Esophagus muscularis mucosa (tissue), 4 donors: Measurements from ENCODE around the gene TMEM54. TPM values are rescaled to one million over a fixed set of nuclear protein-coding genes. Genes with fewer than 3 reads are reported as not detected.
A peak's percentile ranks its signal among the peaks of the same experiment; 100 is the strongest.

Experiments
- DNase-seq: peaks from one replicate; pipeline ENCODE4 v3.0.0-alpha.2; 2017; ENCODE audit errors: extremely low spot score
- H3K27ac ChIP-seq, 4 donors: fragments of 200-600 bp; sonication (generic); replicated peaks in 1 of 4; 1 replicate in 3 of 4; 2 replicates in 1 of 4; pipeline ENCODE4 v1.5.1; 2016 to 2019; ENCODE audit warnings: mild to moderate bottlenecking in 1 of 4
- H3K27me3 ChIP-seq, 4 donors: fragments of 200-600 bp; sonication (generic); one replicate each; pipeline versions ENCODE4 v1.5.1 to v1.6.0; 2016 to 2019
- H3K36me3 ChIP-seq, 4 donors: fragments of 200-600 bp; sonication (generic); one replicate each; pipeline ENCODE4 v1.5.1; 2016 to 2019
- H3K4me1 ChIP-seq, 4 donors: fragments of 200-600 bp; sonication (generic); one replicate each; pipeline ENCODE4 v1.5.1; 2016 to 2019
- H3K4me3 ChIP-seq, 4 donors: fragments of 200-600 bp; sonication (generic); 1 replicate in 2 of 4; 2 replicates in 2 of 4; pipeline ENCODE4 v1.5.1; 2016 to 2019; ENCODE audit warnings: mild to moderate bottlenecking in 4 of 4, moderate library complexity in 1 of 4
- H3K9me3 ChIP-seq, 4 donors: fragments of 200-600 bp; sonication (generic); 1 replicate in 3 of 4; 2 replicates in 1 of 4; pipeline ENCODE4 v1.5.1; 2016 to 2019
- EP300 ChIP-seq: sonication (generic); formaldehyde crosslinking; IDR thresholded peaks from one replicate; pipeline ENCODE4 v1.6.1; 2017; ENCODE audit warnings: antibody characterized with exemption
- POLR2A ChIP-seq: fragments of 450-650 bp; IDR thresholded peaks from one replicate; pipeline ENCODE4 v1.6.1; 2017; ENCODE audit warnings: antibody characterized with exemption, moderate library complexity, mild to moderate bottlenecking, low read depth
- POLR2AphosphoS5 ChIP-seq, 2 donors: sonication (generic); formaldehyde crosslinking; IDR thresholded peaks; one replicate each; pipeline ENCODE4 v1.6.1; 2017; ENCODE audit warnings: antibody characterized with exemption in 2 of 2
- WGBS: methylation state at CpG from one replicate; pipeline ENCODE4 v1.1.5; 2018; 5-methylcytosine and 5-hydroxymethylcytosine counted together
- intact Hi-C: fragments of 100-400 bp; cut with DNase I; formaldehyde crosslinking; loops from one replicate; pipeline ENCODE4 v1.15.1; 2023
- total RNA-seq, 4 donors: library from RNA; depleted of rRNA; stranded (reverse); fragments of >200 nt; gene quantifications; one replicate each; pipeline versions ENCODE4 v1.1.0 to v1.2.1, GENCODE V29; 2016
- TF ChIP-seq, protein P1 (sequence below), 3 experiments: fragments of 200-600 bp in 2 of 3; fragments of 450-650 bp in 1 of 3; sonication (generic) in 2 of 3; IDR thresholded peaks; one replicate each; pipeline ENCODE4 v1.5.1; 2017 to 2019; ENCODE audit warnings: antibody characterized with exemption in 3 of 3, mild to moderate bottlenecking in 2 of 3, moderate library complexity in 1 of 3

Gene TMEM54, protein sequence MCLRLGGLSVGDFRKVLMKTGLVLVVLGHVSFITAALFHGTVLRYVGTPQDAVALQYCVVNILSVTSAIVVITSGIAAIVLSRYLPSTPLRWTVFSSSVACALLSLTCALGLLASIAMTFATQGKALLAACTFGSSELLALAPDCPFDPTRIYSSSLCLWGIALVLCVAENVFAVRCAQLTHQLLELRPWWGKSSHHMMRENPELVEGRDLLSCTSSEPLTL
- 100 to 1,000 TPM in 3 of 4 donors, 10 to 100 TPM in 1; 64.6 to 132 (median 118) TPM for total RNA-seq

DNA sequence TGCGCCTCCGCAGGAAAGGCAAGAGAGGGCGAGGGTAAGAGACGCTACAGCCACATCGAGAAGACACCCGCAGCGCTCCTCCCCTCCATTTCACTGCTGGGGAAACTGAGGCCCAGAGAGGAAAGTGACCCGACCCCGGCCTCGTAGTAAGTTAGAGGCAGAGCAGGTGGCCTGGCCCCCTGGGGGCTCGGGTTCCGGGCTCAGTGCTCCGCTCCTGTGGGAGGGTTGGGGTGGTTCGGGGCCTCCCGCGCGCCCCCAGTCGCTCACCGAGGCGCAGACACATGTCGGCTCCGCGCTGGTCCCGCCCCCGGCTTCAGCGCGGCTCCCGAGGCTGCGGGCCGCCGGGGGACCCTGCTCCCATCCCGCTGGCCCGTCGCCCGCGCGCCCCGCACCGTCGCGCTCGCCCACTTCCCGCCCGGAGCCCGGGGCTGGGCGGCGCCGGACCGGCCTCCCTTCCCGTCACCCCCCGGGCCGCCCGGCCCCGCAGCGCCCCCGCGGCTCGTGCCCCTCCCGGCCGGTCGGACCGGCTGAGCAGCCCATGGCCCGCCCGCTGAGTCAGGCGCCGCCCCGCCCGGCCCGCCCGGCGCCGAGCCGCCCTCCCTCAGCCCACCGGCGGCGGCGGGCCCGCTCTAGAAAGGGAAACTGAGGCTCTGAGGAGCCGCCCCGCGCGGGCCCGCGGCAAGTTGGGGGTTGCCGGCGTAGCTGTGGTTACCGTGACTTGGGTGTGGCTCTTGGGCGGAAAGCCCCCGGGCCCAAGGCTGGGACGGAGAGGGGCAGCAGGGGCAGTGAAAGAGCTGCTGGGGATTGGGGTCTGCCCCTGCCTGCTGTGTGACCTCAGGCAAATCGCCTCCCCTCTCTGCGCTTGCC, at the start of gene TMEM54:
TSS of gene TMEM54 (minus strand) at position 434 of the 867 bp plus-strand sequence. CDS start at position 283, 151 bp downstream.
- no peak for TF ChIP-seq POLR2AphosphoS5 (IDR thresholded peaks at IDR 0.05)
- TF ChIP-seq EP300, result no peak
- no peak for TF ChIP-seq POLR2A
- TF ChIP-seq, protein P1, sequence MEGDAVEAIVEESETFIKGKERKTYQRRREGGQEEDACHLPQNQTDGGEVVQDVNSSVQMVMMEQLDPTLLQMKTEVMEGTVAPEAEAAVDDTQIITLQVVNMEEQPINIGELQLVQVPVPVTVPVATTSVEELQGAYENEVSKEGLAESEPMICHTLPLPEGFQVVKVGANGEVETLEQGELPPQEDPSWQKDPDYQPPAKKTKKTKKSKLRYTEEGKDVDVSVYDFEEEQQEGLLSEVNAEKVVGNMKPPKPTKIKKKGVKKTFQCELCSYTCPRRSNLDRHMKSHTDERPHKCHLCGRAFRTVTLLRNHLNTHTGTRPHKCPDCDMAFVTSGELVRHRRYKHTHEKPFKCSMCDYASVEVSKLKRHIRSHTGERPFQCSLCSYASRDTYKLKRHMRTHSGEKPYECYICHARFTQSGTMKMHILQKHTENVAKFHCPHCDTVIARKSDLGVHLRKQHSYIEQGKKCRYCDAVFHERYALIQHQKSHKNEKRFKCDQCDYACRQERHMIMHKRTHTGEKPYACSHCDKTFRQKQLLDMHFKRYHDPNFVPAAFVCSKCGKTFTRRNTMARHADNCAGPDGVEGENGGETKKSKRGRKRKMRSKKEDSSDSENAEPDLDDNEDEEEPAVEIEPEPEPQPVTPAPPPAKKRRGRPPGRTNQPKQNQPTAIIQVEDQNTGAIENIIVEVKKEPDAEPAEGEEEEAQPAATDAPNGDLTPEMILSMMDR (IDR thresholded peaks at IDR 0.05), result no peak
- Histone ChIP-seq H3K4me1 (peaks cover 9 to 18% (median 18%) of the 10 kb centered on the region in 4 donors), H3K27me3 (peaks cover 0 to 7% (median 0%) of the 10 kb centered on the region in 4 donors), H3K27ac (peak within 1 kb of the TSS; percentile 33 to 68 (median 59)), H3K9me3 (no peaks in the 10 kb centered on the region), H3K4me3 (peak within 1 kb of the TSS; percentile 74 to 82 (median 77)), H3K36me3 (no peaks in the 10 kb centered on the region)
- intact Hi-C loops, result no loop called here
- DNase-seq, result no peak
- WGBS, result 5% methylated on average over 15 of the region's 92 CpGs

DNA sequence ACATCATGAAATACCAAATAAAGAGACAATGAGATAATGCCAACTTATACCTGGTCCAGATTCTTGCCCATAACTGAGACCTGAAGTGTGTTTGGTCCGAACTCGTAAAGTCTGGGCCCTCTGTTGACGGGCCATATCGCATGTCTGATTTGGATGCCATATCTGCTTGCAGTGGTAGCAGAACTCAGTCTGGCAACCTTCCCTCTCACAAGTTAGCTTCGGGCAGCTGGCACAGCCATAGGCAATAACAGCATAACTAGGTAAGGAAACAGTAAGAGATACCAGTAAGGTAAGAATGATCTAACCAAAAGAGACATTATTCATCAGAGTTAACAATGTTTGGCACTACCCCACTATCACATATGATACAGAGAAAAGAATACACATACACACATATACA, 48.3 kb upstream of the TMEM54 start:
- peak overlapping the region in 2 of 4 donors; percentile 17 to 18 for H3K27ac ChIP-seq
- H3K4me3 ChIP-seq, result no peak overlapping the region
- H3K27me3 ChIP-seq, result no peaks in the 10 kb centered on the region
- WGBS, result 78% methylated on average over 5 of the region's 5 CpGs
- DNase-seq, result no peak
- peaks cover 18 to 43% (median 33%) of the 10 kb centered on the region in 4 donors for H3K4me1 ChIP-seq
- no peaks in the 10 kb centered on the region for H3K9me3 ChIP-seq
- TF ChIP-seq POLR2A (no peak), EP300 (no peak), POLR2AphosphoS5 (IDR thresholded peaks at IDR 0.05) (no peak)
- TF ChIP-seq, protein P1 (IDR thresholded peaks at IDR 0.05), result no peak
- peaks cover 25 to 41% (median 32%) of the 10 kb centered on the region in 4 donors for H3K36me3 ChIP-seq
- intact Hi-C loops, result no loop called here

DNA sequence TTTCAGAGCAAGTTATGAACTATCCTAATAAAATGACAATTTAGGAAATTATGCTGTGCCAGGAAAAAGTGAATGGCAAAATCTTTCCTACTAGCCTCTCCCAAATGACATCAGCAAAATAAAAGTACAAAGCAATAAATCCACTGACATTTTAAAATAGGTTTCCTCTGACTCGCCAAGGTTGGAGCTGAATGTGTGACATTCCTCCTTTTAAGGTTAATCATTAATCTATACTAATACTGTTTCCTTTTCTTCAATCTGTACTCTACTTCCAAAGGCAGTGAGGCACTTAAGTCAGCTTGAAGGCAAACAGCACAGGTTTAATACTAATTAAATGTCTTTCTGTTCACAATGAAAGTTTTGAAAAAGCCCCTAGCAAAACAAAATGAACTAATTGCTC, 47.7 kb upstream of the TMEM54 start:
- peaks cover 18 to 43% (median 31%) of the 10 kb centered on the region in 4 donors for H3K4me1 ChIP-seq
- intact Hi-C loops, result no loop called here
- no peaks in the 10 kb centered on the region for H3K27me3 ChIP-seq

DNA sequence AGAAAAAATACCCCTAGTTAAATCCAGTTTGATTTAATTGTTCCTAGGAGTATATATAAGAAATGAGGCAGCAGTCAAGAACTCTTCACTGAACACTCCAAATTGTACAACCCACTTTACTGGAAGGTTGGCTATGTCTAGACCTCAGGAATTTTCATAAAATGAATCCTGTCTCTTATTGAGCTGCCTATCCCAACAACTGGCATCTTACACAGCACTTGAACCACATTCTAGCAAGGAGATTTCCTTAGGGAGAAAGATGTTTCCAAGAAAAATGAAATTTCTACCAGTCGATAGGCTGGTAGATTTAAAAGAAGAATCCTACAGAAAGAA, 47.2 kb upstream of the TMEM54 start:
- intact Hi-C loops, result no loop called here
- Histone ChIP-seq H3K4me1 (peaks cover 18 to 40% (median 28%) of the 10 kb centered on the region in 4 donors), H3K27ac (peak overlapping the region in 1 of 4 donors; percentile 18), H3K4me3 (no peak overlapping the region), H3K36me3 (peaks cover 33 to 52% (median 43%) of the 10 kb centered on the region in 4 donors), H3K9me3 (no peaks in the 10 kb centered on the region), H3K27me3 (no peaks in the 10 kb centered on the region)
- no peak for DNase-seq
- 92% methylated on average over 1 of the region's 1 CpG for WGBS
- no peak for TF ChIP-seq POLR2AphosphoS5 (IDR thresholded peaks at IDR 0.05)
- no peak for TF ChIP-seq POLR2A
- TF ChIP-seq, protein P1 (IDR thresholded peaks at IDR 0.05), result no peak
- no peak for TF ChIP-seq EP300

More for the DNA sequence above, 47.7 kb upstream of the TMEM54 start:
- H3K4me3 ChIP-seq, result no peak overlapping the region
- H3K36me3 ChIP-seq, result peaks cover 27 to 47% (median 38%) of the 10 kb centered on the region in 4 donors
- H3K27ac ChIP-seq, result peak overlapping the region in 2 of 4 donors; percentile 17 to 18
- no peaks in the 10 kb centered on the region for H3K9me3 ChIP-seq
- DNase-seq, result no peak
- no peak for TF ChIP-seq POLR2A
- no peak for TF ChIP-seq EP300
- TF ChIP-seq POLR2AphosphoS5 (IDR thresholded peaks at IDR 0.05), result peak in 1 of 2 donors; percentile 14
- TF ChIP-seq, protein P1 (IDR thresholded peaks at IDR 0.05), result no peak
- WGBS, result 25% methylated on average over 1 of the region's 1 CpG
